Large intestine (tissue), 3 donors: ENCODE results near the gene CENPP. TPM values are rescaled to one million over a fixed set of nuclear protein-coding genes. Genes with fewer than 3 reads are reported as not detected.

Experiments
- DNase-seq, 2 donors: peaks; one replicate each; pipeline versions ENCODE4 v3.0.0 to v3.0.0-alpha.2; 2013
- H3K27ac ChIP-seq: one replicate; pipeline ENCODE4 v1.5.1; 2013; ENCODE audit warnings: low read length
- H3K27me3 ChIP-seq: 2 replicates; pipeline ENCODE4 v1.6.1; 2013; ENCODE audit warnings: low read length; ENCODE audit not compliant: control insufficient read depth, insufficient read depth
- H3K36me3 ChIP-seq: 2 replicates; pipeline ENCODE4 v1.6.1; 2013; ENCODE audit warnings: low read length; ENCODE audit not compliant: control insufficient read depth, insufficient read depth
- H3K4me1 ChIP-seq: one replicate; pipeline ENCODE4 v1.6.1; 2013; ENCODE audit warnings: low read length; ENCODE audit not compliant: control insufficient read depth, insufficient read depth
- H3K4me3 ChIP-seq: one replicate; pipeline ENCODE4 v1.5.1; 2013; ENCODE audit warnings: low read length
- H3K9me3 ChIP-seq: one replicate; pipeline ENCODE4 v1.6.1; 2013; ENCODE audit warnings: mild to moderate bottlenecking, low read depth, low read length, moderate library complexity; ENCODE audit not compliant: control insufficient read depth
- WGBS: methylation state at CpG from one replicate; pipeline ENCODE4 v1.1.5; 2013; ENCODE audit warnings: low lambda C conversion rate; ENCODE audit not compliant: insufficient coverage; 5-methylcytosine and 5-hydroxymethylcytosine counted together
- polyA plus RNA-seq: library from polyadenylated mRNA; unstranded; fragments of 120-200 nt; gene quantifications from one replicate; pipeline ENCODE4 v1.2.1, GENCODE V29; 2013

The CENPP gene
- polyA plus RNA-seq, 1 donor = 2.8 TPM

- 100% methylated on average over 1 of the region's 5 CpGs for WGBS
Measured at GRCh38 chr9:92612292-92612691, 286.5 kb downstream of the CENPP start.

DNA sequence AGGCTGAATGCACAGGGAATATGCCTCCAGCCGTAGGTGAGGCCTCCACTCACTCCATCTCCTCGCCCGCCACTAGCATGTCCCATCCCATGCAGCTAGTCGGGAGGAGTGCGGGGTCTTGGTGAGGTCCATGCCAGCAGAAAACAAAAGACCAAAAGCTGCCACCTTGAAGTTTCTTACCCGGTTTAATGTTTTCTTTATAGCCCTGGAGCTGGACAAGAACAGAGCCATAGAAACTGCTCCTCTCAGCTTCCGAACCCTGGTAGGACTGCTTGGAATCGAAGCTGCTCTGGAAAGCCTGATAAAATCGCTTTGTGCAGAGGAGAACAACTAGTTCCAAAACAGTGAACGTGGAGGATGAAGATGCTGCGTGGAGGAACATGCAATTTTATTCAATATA, 287.1 kb downstream of the CENPP start:
- no peak for DNase-seq
- H3K4me1 ChIP-seq = no peaks in the 10 kb centered on the region
- WGBS = no CpG with 5 or more reads among the region's 11 CpGs
- no peaks in the 10 kb centered on the region for H3K27me3 ChIP-seq
- H3K36me3 ChIP-seq = peaks cover 46% of the 10 kb centered on the region
- H3K9me3 ChIP-seq = no peaks in the 10 kb centered on the region
- H3K27ac ChIP-seq = no peak overlapping the region
- no peak overlapping the region for H3K4me3 ChIP-seq

More at GRCh38 chr9:92612292-92612691, 286.5 kb downstream of the CENPP start:
- H3K4me3 ChIP-seq = no peak overlapping the region
- no peaks in the 10 kb centered on the region for H3K9me3 ChIP-seq
- peaks cover 41% of the 10 kb centered on the region for H3K36me3 ChIP-seq
- no peaks in the 10 kb centered on the region for H3K4me1 ChIP-seq
- no peaks in the 10 kb centered on the region for H3K27me3 ChIP-seq
- no peak for DNase-seq
- H3K27ac ChIP-seq = no peak overlapping the region

- Histone ChIP-seq H3K4me1 (no peaks in the 10 kb centered on the region), H3K27ac (no peak overlapping the region), H3K27me3 (no peaks in the 10 kb centered on the region), H3K36me3 (peaks cover 47% of the 10 kb centered on the region), H3K4me3 (no peak overlapping the region), H3K9me3 (no peaks in the 10 kb centered on the region)
- no peak for DNase-seq
- WGBS = no CpG with 5 or more reads among the region's 23 CpGs
Measured at GRCh38 chr9:92613268-92614122, 287.7 kb downstream of the CENPP start.

DNA sequence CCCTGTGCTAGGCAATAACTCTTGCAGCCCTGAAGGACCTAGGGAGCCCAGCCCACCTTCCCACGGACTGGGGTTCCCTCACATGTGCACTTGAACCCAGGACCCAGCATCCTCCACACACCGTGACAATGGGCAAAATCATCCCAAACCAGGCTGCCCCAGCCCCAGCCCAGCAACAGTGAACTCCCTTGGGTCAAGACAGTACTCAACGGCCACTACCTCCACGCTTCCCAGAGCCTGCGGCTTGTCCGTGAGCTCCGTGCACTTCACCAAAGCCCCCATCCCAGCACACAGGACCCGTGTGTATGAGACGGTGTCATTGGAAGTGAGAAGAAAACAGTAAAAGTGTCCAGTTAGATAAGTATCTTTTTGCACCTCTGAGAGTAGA, 288.4 kb downstream of the CENPP start:
- peaks cover 50% of the 10 kb centered on the region for H3K36me3 ChIP-seq
- no peak overlapping the region for H3K27ac ChIP-seq
- no peak overlapping the region for H3K4me3 ChIP-seq
- WGBS = 83% methylated on average over 2 of the region's 9 CpGs
- no peak for DNase-seq
- no peaks in the 10 kb centered on the region for H3K9me3 ChIP-seq
- H3K27me3 ChIP-seq = no peaks in the 10 kb centered on the region
- no peaks in the 10 kb centered on the region for H3K4me1 ChIP-seq

DNA sequence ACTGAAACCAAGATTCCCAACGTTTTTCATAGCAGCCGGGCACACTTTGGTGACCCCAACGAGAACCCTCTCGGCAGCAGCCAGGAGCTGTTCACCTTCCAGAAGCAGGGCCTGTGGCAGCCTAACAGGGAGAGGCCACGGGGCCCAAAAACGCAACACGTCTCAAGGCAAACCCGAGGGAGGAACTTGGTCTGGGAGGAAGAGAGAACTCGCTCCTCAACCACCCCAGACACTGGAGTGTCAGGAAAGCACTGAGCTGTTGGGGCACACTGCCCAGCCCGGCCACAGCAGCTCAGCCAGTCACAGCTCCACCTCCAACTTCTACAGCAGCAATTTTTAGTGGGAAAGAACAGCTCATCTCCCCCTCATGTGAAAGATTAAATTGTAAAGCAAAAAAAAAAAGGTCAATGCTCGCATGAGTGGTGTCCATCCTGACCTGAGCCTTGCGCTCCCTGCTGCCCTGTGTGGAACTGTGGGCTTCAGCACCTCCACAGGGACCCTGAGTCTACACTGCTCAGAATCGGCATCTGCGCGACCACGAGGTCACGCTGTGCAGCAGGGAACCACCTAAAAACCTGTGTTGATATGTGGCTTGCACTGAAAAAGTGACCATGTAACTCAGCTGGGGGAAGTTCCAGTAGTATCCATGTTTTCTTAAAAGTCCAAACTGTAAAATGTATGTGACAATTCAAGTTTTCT, 289.2 kb downstream of the CENPP start:
- Histone ChIP-seq H3K4me1 (no peaks in the 10 kb centered on the region), H3K27ac (no peak overlapping the region), H3K4me3 (no peak overlapping the region), H3K9me3 (no peaks in the 10 kb centered on the region), H3K36me3 (peaks cover 54% of the 10 kb centered on the region), H3K27me3 (no peaks in the 10 kb centered on the region)
- WGBS = no CpG with 5 or more reads among the region's 17 CpGs
- DNase-seq = no peak

GRCh38 chr9:92615790-92616189, 290.0 kb downstream of the CENPP start:
- no peak for DNase-seq
- no peaks in the 10 kb centered on the region for H3K27me3 ChIP-seq
- peaks cover 56% of the 10 kb centered on the region for H3K36me3 ChIP-seq
- H3K4me1 ChIP-seq = no peaks in the 10 kb centered on the region
- WGBS = 68% methylated on average over 5 of the region's 13 CpGs
- no peak overlapping the region for H3K4me3 ChIP-seq
- H3K27ac ChIP-seq = peak overlapping the region; percentile 41
- no peaks in the 10 kb centered on the region for H3K9me3 ChIP-seq

DNA sequence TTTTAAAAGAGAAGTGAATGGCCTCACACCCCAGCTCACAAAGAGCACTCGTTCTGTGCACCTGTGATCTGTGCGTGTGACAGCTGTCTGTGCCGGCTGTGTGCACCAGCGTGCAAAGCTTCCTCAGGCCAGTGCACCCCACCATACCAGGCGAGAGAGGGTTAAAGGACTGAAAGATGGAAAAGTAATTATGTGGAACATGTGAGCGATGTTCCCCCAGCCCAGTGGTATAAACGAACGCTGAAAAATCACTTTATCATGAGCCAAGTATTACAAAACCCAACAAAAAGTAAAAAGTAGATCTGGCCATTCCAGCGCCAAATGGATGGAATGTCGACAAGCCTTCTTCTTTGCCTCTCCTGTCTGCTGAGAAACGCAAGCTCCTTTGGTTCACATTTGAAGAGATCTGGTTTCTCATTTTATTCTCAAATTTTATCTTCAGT, 290.5 kb downstream of the CENPP start:
- 73% methylated on average over 7 of the region's 11 CpGs for WGBS
- Histone ChIP-seq H3K27ac (peak overlapping the region; percentile 41), H3K4me1 (no peaks in the 10 kb centered on the region), H3K36me3 (peaks cover 56% of the 10 kb centered on the region), H3K4me3 (no peak overlapping the region), H3K27me3 (no peaks in the 10 kb centered on the region), H3K9me3 (no peaks in the 10 kb centered on the region)
- DNase-seq = peak in 1 of 2 donors; percentile 10

DNA sequence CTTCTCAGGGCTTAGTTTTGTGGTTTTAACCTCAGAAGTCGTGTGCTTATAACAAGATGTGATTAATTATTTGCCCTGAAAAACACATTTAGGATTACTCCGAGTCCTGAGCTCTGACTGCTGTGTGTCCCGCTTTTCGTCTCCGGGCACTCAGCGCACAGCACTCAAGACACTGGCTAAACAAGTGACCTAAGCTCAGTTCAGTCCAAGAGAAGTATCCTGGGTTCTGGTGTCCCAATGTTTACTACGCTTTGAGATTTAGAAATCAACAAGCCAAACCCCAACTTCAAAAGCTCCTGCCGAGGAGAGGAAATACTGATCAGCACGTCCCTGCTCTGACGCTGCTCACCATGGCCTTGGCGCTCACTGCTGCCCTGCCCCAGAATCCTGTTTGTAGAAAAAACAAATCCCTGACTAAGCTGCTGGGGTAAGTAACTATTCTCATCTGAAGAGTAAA, 290.9 kb downstream of the CENPP start:
- WGBS = no CpG with 5 or more reads among the region's 11 CpGs
- DNase-seq = peak in 1 of 2 donors; percentile 17
- peaks cover 52% of the 10 kb centered on the region for H3K36me3 ChIP-seq
- no peaks in the 10 kb centered on the region for H3K27me3 ChIP-seq
- no peak overlapping the region for H3K4me3 ChIP-seq
- peak overlapping the region; percentile 41 for H3K27ac ChIP-seq
- no peaks in the 10 kb centered on the region for H3K4me1 ChIP-seq
- no peaks in the 10 kb centered on the region for H3K9me3 ChIP-seq

DNA sequence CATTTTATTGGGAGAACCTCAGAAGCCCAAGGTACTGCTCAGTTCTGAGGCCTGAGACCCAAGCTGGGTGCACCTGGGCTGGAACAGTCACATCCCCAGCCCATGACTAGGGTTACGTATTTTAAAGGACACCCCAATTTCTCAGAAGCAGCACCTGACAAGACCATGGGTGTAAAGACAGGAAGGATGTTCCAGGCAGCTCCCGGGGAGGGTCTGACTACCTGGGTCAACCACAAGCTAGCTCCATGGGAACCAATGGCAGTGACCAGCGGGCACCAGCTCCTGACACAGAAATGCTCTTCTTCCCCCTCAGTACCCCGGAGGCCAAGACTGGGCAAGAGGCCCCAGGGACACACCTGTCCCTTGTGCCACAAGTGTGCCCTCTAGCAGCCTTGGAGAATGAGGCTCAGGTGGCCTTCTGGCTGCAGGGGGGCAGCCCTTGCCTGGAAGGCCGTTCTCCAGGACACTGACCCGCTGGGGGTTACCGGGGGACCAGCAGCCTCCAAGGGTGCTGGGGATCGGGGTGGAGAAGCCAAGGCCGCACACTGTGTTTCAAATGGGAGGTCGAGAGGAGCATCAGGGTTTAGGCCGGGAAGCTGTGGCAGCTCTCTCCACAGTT, 291.6 kb downstream of the CENPP start:
- H3K9me3 ChIP-seq = no peaks in the 10 kb centered on the region
- H3K4me1 ChIP-seq = no peaks in the 10 kb centered on the region
- H3K4me3 ChIP-seq = no peak overlapping the region
- H3K36me3 ChIP-seq = peaks cover 47% of the 10 kb centered on the region
- no CpG with 5 or more reads among the region's 11 CpGs for WGBS
- no peak for DNase-seq
- peak overlapping the region; percentile 41 for H3K27ac ChIP-seq
- H3K27me3 ChIP-seq = no peaks in the 10 kb centered on the region

DNA sequence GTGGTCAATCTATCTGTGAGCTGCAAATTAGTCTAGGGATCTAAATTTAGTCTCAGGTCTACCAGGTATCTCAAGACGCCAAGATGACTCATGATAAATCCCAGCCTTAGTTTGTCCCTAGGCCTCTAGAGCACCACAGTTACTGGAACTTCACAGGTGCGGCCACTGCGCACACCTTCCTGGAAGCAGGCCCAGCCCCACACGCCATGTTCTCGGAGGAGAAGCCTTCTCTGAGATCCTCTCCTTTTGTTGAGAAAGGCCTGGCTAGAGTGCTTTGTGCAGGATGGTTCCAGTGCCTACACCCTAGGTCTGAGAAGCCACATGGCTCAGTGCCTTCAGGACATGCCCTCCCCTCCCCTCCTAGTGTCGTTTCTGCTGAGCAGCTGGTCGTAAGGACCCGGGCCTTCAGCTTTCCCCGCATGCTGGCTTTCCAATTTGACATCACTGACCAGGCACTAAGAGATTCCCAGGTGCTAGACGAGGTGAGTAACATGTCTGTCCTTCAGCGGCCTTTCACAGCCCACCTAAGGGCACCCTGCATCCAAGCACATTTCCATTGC, 292.3 kb downstream of the CENPP start:
- no peaks in the 10 kb centered on the region for H3K27me3 ChIP-seq
- no CpG with 5 or more reads among the region's 11 CpGs for WGBS
- DNase-seq = no peak
- no peaks in the 10 kb centered on the region for H3K4me1 ChIP-seq
- H3K9me3 ChIP-seq = no peaks in the 10 kb centered on the region
- no peak overlapping the region for H3K4me3 ChIP-seq
- H3K36me3 ChIP-seq = peaks cover 41% of the 10 kb centered on the region
- H3K27ac ChIP-seq = no peak overlapping the region
